GM12865 (cell line): ENCODE data around the gene GPX4.

Source experiments
- DNase-seq: peaks from one replicate; pipeline ENCODE4 v3.0.0; 2010; ENCODE audit warnings: low read depth
- H3K4me3 ChIP-seq: 2 replicates; pipeline ENCODE4 v1.5.1; 2011; ENCODE audit warnings: mild to moderate bottlenecking, low read depth, low read length, control low read depth
- CTCF ChIP-seq: IDR thresholded peaks from 2 replicates; pipeline ENCODE4 v1.5.1; 2011; ENCODE audit warnings: low read length, control low read depth, low read depth, inconsistent platforms; ENCODE audit not compliant: insufficient read depth; ENCODE audit errors: missing control alignments

The GPX4 gene

GRCh38 chr19:1103708-1104310, at the start of gene GPX4:
TSS of gene GPX4 (plus strand) at chr19:1103994. CDS start at chr19:1104044, 50 bp downstream.
- DNase-seq: peak; percentile 100
- no peak for TF ChIP-seq CTCF
- peak within 1 kb of the TSS; percentile 78 for H3K4me3 ChIP-seq

- TF ChIP-seq CTCF: no peak
- DNase-seq: no peak
- no peak overlapping the region for H3K4me3 ChIP-seq
Observed at GRCh38 chr19:1054102-1055027, 49.4 kb upstream of the GPX4 start.

- no peak for TF ChIP-seq CTCF
- H3K4me3 ChIP-seq: no peak overlapping the region
- DNase-seq: no peak
Observed at GRCh38 chr19:1055028-1055425, 48.8 kb upstream of the GPX4 start.

- DNase-seq: no peak
- H3K4me3 ChIP-seq: no peak overlapping the region
- TF ChIP-seq CTCF: no peak
Observed at GRCh38 chr19:1055886-1056620, 47.7 kb upstream of the GPX4 start.

- DNase-seq: peak; percentile 61
- peak; percentile 44 for TF ChIP-seq CTCF
Observed at GRCh38 chr19:1057176-1057855, 46.5 kb upstream of the GPX4 start.

GRCh38 chr19:1058112-1058511, 45.7 kb upstream of the GPX4 start:
- no peak overlapping the region for H3K4me3 ChIP-seq
- no peak for DNase-seq
- no peak for TF ChIP-seq CTCF

More at GRCh38 chr19:1057176-1057855, 46.5 kb upstream of the GPX4 start:
- no peak overlapping the region for H3K4me3 ChIP-seq
